IPS DF 19.7 (cell line): ENCODE measurements around the gene CCDC190.
"Not testable (repeated sequence)": the region's sequence is repeated elsewhere in the genome, so short reads cannot be mapped to it uniquely, and the experiment has no call there.

Source experiments
- DNase-seq: peaks from one replicate; pipeline ENCODE4 v3.0.0-alpha.2; 2013; ENCODE audit warnings: low read depth, low spot score

Gene CCDC190

GRCh38 chr1:162861101-162861500 lies at the start of gene CCDC190:
Gene CCDC190, minus strand, starts transcription at chr1:162861175. Its CDS starts 1,529 bp downstream, at chr1:162859646.
- DNase-seq: no peak

- DNase-seq: no peak
Measured at GRCh38 chr1:162910161-162910560, 49.2 kb upstream of the CCDC190 start.

- DNase-seq: no peak
Measured at GRCh38 chr1:162908780-162909179, 47.8 kb upstream of the CCDC190 start.

- DNase-seq: no peak
Measured at GRCh38 chr1:162908236-162908635, 47.3 kb upstream of the CCDC190 start.

GRCh38 chr1:162906485-162906884 lies 45.5 kb upstream of the CCDC190 start:
- DNase-seq: no peak

- DNase-seq: no peak
Measured at GRCh38 chr1:162905174-162906158, 44.5 kb upstream of the CCDC190 start.

GRCh38 chr1:162904579-162904978 lies 43.6 kb upstream of the CCDC190 start:
- DNase-seq: no peak

- no peak for DNase-seq
Measured at GRCh38 chr1:162904023-162904422, 43.0 kb upstream of the CCDC190 start.

- DNase-seq: no peak
Measured at GRCh38 chr1:162903246-162903645, 42.3 kb upstream of the CCDC190 start.

- no peak for DNase-seq
Measured at GRCh38 chr1:162902416-162902815, 41.4 kb upstream of the CCDC190 start.

- no peak for DNase-seq
Measured at GRCh38 chr1:162901243-162901642, 40.3 kb upstream of the CCDC190 start.

GRCh38 chr1:162899422-162900146 lies 38.6 kb upstream of the CCDC190 start:
- DNase-seq: no peak

- no peak for DNase-seq
Measured at GRCh38 chr1:162893612-162893908, 32.6 kb upstream of the CCDC190 start.

- DNase-seq: no peak
Measured at GRCh38 chr1:162892906-162893611, 32.1 kb upstream of the CCDC190 start.

GRCh38 chr1:162889989-162890388 lies 29.0 kb upstream of the CCDC190 start:
- no peak for DNase-seq

GRCh38 chr1:162886705-162887104 lies 25.7 kb upstream of the CCDC190 start:
- no peak for DNase-seq

GRCh38 chr1:162885265-162885664 lies 24.3 kb upstream of the CCDC190 start:
- DNase-seq: no peak

- no peak for DNase-seq
Measured at GRCh38 chr1:162884831-162885230, 23.9 kb upstream of the CCDC190 start.

GRCh38 chr1:162882248-162882674 lies 21.3 kb upstream of the CCDC190 start:
- no peak for DNase-seq

- DNase-seq: no peak
Measured at GRCh38 chr1:162881590-162881989, 20.6 kb upstream of the CCDC190 start.

- not testable (repeated sequence) for DNase-seq
Measured at GRCh38 chr1:162880617-162881016, 19.6 kb upstream of the CCDC190 start.

- DNase-seq: peak; percentile 23
Measured at GRCh38 chr1:162878000-162878596, 17.1 kb upstream of the CCDC190 start.
